Measurements from ENCODE around the gene NWD2.

The NWD2 gene

DNA sequence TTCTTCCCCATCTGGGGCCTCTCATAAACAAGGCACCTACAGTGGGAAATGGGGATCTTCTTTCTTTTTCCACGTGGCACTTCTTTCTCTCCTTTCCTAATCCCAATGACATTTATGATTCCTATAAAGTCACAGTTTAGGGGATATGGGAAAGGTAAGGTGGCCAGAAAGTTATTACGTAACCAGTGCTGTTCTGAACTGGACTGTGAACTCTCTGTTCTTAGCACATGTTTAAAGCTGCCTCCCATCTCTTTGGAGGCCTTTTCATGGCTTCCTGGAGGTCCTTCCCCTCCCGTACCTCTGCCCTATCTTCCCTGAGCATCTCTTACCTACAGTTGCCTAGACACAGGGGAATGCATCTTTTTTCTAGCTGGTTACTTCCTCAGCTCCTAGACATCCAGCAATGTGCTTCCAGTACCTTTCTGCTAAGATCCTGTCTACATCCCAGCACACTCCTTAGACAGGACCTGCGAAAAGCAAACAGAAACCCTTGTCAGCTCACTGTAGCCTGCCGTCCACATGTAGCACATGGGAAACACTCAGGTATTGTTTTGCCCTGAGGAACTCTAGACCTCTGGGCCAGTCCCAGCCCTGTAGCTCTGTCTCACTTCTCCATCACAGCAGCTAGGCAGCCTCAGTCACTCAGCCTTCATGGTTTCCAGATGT lies 195.4 kb downstream of the NWD2 start:
- in situ Hi-C loops (cut with HindIII; ENCODE audit: low pct_unique_long_range_greater_than_20kb, low sequenced_read_pairs): no loop called here
- TF ChIP-seq JUND (IDR thresholded peaks at IDR 0.05; ENCODE audit: low read depth): no peak
- peak in 1 of 2 experiments; percentile 38 for DNase-seq (ENCODE audit: low read depth in 1 of 2, low spot score in 1 of 2)

DNA sequence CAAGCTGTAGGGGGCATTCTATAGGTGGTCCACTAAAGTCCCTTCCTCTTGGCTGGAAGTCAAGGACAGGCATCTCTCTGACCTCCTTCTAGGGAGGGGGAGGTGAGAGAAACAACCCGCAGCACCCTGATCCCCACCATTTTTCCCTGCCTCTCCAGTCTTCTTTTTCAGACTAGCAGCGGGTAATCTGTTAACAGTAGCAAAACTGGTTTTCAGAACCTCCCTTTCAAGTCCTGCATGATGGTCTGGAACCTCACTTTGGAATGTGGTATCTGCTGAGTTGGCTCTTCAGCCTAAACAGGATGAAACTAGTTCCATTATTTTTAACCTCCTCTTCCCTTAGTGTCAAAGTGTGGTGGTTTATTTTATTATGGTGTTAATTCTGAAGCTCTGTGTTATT lies 196.0 kb downstream of the NWD2 start:
- in situ Hi-C loops (cut with HindIII; ENCODE audit: low pct_unique_long_range_greater_than_20kb, low sequenced_read_pairs): no loop called here
- TF ChIP-seq JUND (IDR thresholded peaks at IDR 0.05; ENCODE audit: low read depth): no peak
- peak in 1 of 2 experiments; percentile 72 for DNase-seq (ENCODE audit: low read depth in 1 of 2, low spot score in 1 of 2)

DNA sequence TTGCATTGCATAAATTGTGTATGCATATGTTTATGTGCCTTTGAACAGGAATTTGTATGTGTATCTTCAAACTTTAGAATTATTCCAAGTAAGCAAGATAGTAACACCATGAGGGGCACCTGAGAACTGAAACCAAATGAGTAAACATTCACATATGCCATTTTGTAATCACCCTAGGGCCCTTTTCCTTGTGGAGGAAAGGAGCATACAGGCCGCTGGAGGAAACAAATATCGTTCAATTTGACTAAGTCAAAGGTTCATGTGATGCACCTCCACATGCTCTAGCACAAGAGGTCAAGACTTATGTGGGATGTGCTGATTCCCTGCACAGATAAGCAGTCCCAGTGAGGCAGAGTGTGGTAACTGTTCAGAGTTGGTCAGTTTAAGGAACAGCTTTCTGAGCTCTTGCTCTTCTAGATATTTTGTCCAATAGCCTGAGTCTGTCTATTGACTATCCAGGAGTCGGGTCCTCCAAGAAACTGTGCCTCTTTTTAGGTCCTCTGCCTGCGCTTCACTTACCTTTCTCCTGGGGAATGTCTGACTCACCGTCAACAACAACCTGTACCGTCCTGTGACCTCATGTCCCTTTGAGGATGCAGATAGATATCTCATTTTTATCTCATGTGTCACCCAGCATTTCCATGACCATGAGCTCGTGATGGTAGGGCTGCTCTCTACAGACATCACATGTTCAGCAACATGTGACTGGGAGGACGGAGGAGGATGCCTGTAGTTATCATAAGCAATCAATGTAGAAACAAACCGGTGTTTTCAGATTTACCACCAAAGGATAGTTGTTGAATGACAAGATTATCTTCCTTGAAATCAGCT lies 196.9 kb downstream of the NWD2 start:
- peak; percentile 48 for TF ChIP-seq JUND (IDR thresholded peaks at IDR 0.05; ENCODE audit: low read depth)
- in situ Hi-C loops (cut with HindIII; ENCODE audit: low pct_unique_long_range_greater_than_20kb, low sequenced_read_pairs): no loop called here
- peak in 1 of 2 experiments; percentile 64 for DNase-seq (ENCODE audit: low read depth in 1 of 2, low spot score in 1 of 2)

DNA sequence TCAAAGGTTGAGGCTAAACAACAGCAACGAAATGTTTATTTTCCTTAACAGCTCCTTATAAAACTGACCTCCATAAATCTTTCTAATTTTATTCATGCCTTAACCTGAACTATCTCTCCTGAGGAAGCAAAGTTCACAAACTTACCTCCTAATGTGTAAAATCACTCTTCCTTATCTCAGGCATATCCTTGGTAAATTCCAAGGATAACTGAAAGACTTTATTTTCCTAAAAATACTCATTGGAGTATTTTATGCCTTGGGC lies 197.4 kb downstream of the NWD2 start:
- TF ChIP-seq JUND (IDR thresholded peaks at IDR 0.05; ENCODE audit: low read depth): no peak
- DNase-seq (ENCODE audit: low read depth in 1 of 2, low spot score in 1 of 2): no peak
- in situ Hi-C loops (cut with HindIII; ENCODE audit: low pct_unique_long_range_greater_than_20kb, low sequenced_read_pairs): no loop called here

DNA sequence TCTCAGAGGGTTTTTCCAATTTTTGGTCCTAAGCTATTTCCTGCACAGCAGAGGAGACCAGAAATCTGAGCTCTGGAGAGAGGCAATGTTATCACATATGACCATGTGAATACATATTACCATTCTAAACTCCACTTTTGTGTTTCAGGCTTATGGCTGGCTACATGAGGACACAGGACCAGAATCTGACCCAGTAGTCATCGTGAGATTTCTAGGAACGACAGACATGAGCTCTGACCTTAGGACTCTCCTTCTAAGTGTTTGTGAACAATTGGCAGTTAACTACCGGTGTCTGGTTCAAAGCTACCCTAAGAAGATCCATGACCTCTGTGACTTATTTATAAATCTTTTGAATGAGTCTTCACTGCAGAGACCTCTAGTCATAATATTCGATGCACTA lies 198.6 kb downstream of the NWD2 start:
- in situ Hi-C loops (cut with HindIII; ENCODE audit: low pct_unique_long_range_greater_than_20kb, low sequenced_read_pairs): no loop called here
- no peak for DNase-seq (ENCODE audit: low read depth in 1 of 2, low spot score in 1 of 2)
- TF ChIP-seq JUND (IDR thresholded peaks at IDR 0.05; ENCODE audit: low read depth): no peak

DNA sequence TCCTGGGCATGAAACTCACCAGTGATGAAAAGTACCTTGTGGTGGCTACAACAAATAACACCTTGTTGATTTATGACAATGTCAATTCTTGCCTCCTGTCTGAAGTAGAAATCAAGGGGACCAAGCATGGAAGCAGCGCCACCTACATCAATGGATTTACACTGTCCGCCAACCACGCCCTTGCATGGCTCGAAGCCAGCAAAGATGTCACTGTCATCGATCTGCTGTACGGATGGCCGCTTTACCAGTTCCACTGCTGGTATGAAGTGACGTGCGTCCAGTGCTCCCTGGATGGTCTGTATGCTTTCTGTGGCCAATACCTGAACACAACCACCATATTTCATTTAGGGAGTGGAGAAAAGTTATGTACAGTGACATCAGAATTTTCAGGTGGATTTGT lies 200.5 kb downstream of the NWD2 start:
- no peak for TF ChIP-seq JUND (IDR thresholded peaks at IDR 0.05; ENCODE audit: low read depth)
- in situ Hi-C loops (cut with HindIII; ENCODE audit: low pct_unique_long_range_greater_than_20kb, low sequenced_read_pairs): no loop called here

DNA sequence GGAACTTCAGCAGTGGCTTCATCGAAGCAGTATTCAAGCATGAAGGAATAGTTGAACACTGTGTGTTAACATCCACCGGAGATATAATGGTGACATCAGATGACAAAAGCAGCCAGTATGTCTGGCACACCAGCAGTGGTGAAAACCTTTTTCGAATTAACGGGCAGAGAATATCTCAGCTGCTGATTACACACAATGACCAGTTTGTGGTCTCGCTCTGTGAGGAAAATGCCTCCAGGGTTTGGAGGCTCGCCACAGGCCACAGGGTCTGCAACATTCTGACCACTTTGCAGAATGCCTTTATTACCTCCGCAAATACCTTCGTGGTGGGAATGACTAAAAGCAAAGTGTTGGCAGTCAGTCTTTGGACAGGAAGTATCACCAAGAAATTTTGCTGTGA lies 201.5 kb downstream of the NWD2 start:
- in situ Hi-C loops (cut with HindIII; ENCODE audit: low pct_unique_long_range_greater_than_20kb, low sequenced_read_pairs): no loop called here
- DNase-seq (ENCODE audit: low read depth in 1 of 2, low spot score in 1 of 2): no peak
- no peak for TF ChIP-seq JUND (IDR thresholded peaks at IDR 0.05; ENCODE audit: low read depth)

More for the DNA sequence above, 200.5 kb downstream of the NWD2 start:
- no peak for DNase-seq (ENCODE audit: low read depth in 1 of 2, low spot score in 1 of 2)

DNA sequence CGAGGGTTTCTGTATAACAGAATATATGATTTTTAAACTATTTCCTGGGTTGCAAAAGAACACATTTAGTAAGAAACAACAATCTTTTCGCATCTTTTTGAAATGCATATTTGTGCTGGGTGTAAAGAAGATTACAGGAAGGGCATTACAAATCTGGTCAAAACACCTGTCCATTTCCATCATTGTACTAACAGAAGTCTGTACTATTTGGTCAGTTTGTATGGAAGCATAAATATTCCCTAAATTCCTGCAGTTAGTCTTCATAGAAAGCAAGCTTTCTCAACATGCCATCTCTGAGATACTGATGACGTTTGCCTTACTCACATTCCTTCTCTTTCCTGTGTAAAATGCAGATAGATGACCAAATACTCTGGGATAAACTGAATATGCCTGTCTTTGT lies 203.3 kb downstream of the NWD2 start:
- no peak for TF ChIP-seq JUND (IDR thresholded peaks at IDR 0.05; ENCODE audit: low read depth)
- no peak for DNase-seq (ENCODE audit: low read depth in 1 of 2, low spot score in 1 of 2)
- in situ Hi-C loops (cut with HindIII; ENCODE audit: low pct_unique_long_range_greater_than_20kb, low sequenced_read_pairs): no loop called here

DNA sequence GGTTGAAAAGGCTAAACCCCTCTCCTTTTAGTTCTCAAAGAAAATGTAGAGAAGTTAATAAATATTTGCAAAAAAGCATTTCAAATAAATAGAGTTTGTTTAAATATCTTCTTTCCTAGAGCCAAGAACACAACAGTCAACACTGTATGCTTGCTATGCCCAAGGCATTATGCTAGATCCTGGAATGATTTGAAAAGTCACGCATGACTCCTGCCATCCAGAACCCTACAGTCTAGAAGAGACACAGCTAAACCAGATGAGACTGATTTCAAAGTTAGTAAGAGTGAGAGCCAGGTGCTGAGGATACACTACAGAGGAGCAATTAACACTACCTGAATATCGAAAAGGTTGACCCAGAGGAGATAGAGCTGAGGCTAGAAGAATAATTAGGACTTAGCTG lies 205.8 kb downstream of the NWD2 start:
- peak in 1 of 2 experiments; percentile 83 for DNase-seq (ENCODE audit: low read depth in 1 of 2, low spot score in 1 of 2)
- peak; percentile 88 for TF ChIP-seq JUND (IDR thresholded peaks at IDR 0.05; ENCODE audit: low read depth)
- in situ Hi-C loops (cut with HindIII; ENCODE audit: low pct_unique_long_range_greater_than_20kb, low sequenced_read_pairs): no loop called here

DNA sequence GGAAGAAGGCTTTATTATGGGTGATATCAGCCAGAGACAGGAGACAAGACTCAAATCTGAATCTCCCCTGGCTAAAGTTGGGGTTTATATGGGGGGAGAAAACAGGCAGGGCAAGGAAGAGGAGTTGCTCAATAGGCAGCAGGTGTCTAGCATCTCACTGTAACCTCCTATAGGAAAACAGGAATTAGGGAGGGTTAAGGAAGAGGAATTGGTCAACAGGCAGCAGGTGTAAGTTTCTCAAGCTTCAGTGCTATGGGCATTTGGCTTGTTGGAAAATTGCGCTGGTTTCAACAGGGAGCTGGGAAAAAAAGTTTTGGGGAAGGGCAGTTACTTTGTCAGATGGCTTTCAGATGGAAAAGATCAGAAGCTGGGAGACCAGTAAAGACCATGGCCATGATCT lies 206.4 kb downstream of the NWD2 start:
- DNase-seq (ENCODE audit: low read depth in 1 of 2, low spot score in 1 of 2): peak in 1 of 2 experiments; percentile 74
- TF ChIP-seq JUND (IDR thresholded peaks at IDR 0.05; ENCODE audit: low read depth): no peak
- in situ Hi-C loops (cut with HindIII; ENCODE audit: low pct_unique_long_range_greater_than_20kb, low sequenced_read_pairs): no loop called here

DNA sequence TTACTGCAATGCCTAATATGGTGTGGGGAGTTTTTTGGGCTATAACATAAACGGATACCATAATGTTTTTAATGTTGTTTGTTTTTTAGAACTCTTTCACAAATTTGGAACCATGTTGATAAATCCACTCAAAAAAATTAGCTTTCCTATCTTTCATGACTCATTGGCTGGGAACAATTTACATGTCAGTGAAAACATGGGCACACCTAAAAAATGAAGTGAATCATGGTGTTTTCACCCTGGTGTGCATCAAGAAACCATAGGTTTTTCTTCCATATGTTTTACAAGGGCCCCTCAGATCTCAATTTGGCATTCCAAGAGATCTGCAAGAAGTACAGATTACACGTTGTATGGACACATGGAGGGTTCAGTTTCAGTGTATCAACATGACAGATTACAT lies 207.1 kb downstream of the NWD2 start:
- in situ Hi-C loops (cut with HindIII; ENCODE audit: low pct_unique_long_range_greater_than_20kb, low sequenced_read_pairs): no loop called here
- no peak for TF ChIP-seq JUND (IDR thresholded peaks at IDR 0.05; ENCODE audit: low read depth)
- DNase-seq (ENCODE audit: low read depth in 1 of 2, low spot score in 1 of 2): no peak

DNA sequence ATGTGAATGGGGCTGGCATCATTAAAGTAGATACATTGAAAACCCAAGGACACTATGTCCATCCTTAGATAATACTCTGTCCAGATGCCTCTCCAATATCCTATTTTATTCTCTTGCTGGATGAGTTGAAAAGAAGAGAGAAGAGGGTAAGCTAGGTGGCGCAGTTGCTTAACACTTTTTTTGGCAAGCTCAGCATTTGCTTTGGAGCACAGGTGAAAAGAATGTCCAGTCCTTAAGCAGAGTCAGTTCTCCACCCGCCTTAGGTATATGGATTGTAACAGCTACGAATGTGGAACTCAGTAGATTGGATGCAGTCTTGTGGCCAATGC lies 208.4 kb downstream of the NWD2 start:
- in situ Hi-C loops (cut with HindIII; ENCODE audit: low pct_unique_long_range_greater_than_20kb, low sequenced_read_pairs): no loop called here
- 0 out of 2 replicates have a peak, but pooled peaks have one; percentile 22 for TF ChIP-seq JUND (IDR thresholded peaks at IDR 0.05; ENCODE audit: low read depth)
- DNase-seq (ENCODE audit: low read depth in 1 of 2, low spot score in 1 of 2): peak; percentile 33 to 95

DNA sequence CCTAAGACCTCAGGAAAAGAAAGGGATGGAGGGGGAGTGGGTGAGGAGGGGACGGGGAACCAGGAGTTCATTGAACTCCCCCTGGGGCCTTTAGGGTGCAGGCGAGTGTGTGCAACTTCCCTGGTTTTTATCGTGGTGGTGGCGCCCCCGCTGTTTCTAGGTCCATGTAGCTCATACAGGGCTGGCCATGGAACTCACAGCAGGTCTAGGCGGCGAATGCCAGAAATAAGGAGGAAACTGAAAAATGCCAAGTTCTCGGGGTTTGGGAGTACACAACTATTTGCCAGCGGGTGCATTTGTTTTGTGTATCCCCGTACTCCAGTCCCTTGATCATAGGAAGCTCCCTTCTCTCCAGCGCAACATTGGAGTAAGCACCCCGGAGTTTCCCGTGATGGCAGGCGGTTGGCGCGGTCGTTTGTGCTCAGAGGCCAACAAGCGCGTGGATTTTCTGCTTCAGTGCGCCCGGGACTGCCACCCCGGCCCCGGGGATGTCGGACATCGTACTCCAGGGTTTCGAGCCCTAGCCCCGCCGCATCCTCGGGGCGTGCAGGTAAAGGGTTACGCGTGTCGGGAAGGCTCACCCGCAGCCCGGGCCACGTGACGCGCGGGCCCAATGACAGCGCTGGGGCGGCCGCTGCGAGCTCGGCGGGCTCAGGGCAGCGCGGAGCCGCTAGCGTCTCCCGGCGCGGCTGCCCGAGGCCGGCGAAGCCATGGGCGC lies 208.9 kb downstream of the NWD2 start:
- in situ Hi-C loops (cut with HindIII; ENCODE audit: low pct_unique_long_range_greater_than_20kb, low sequenced_read_pairs): no loop called here
- TF ChIP-seq JUND (IDR thresholded peaks at IDR 0.05; ENCODE audit: low read depth): no peak
- DNase-seq (ENCODE audit: low read depth in 1 of 2, low spot score in 1 of 2): peak; percentile 34 to 83

All from T47D (cell line).